Measurements from ENCODE around the gene BRMS1. TPM values are rescaled to one million over a fixed set of nuclear protein-coding genes. Genes with fewer than 3 reads are reported as not detected.

The BRMS1 gene
- total RNA-seq, 4 donors from 2014 or later, result 45.7 to 60.3 (median 57.3) TPM

- H3K4me3 ChIP-seq, result no peak overlapping the region
- WGBS, result 80% methylated on average over 8 of the region's 8 CpGs
- no peaks in the 10 kb centered on the region for H3K9me3 ChIP-seq
- H3K36me3 ChIP-seq, result no peaks in the 10 kb centered on the region
- H3K4me1 ChIP-seq, result peaks cover 20% of the 10 kb centered on the region
- DNase-seq (ENCODE audit: low spot score in 2 of 2), result no peak
- no peak for TF ChIP-seq EP300 (IDR thresholded peaks at IDR 0.05)
- no peak for TF ChIP-seq CTCF (IDR thresholded peaks at IDR 0.05)
- no peak for TF ChIP-seq POLR2A (IDR thresholded peaks at IDR 0.05)
- TF ChIP-seq POLR2AphosphoS5 (IDR thresholded peaks at IDR 0.05), result no peak
- H3K27me3 ChIP-seq, result no peaks in the 10 kb centered on the region
- no peak overlapping the region for H3K27ac ChIP-seq
Measured at GRCh38 chr11:66310324-66310723, 34.6 kb downstream of the BRMS1 start.

GRCh38 chr11:66309475-66309874 lies 35.4 kb downstream of the BRMS1 start:
- TF ChIP-seq POLR2A (IDR thresholded peaks at IDR 0.05), result no peak
- no peak for TF ChIP-seq POLR2AphosphoS5 (IDR thresholded peaks at IDR 0.05)
- Histone ChIP-seq H3K27ac (no peak overlapping the region), H3K9me3 (no peaks in the 10 kb centered on the region), H3K4me1 (peaks cover 20% of the 10 kb centered on the region), H3K27me3 (no peaks in the 10 kb centered on the region), H3K4me3 (no peak overlapping the region), H3K36me3 (no peaks in the 10 kb centered on the region)
- WGBS, result 55% methylated on average over 3 of the region's 3 CpGs
- no peak for DNase-seq (ENCODE audit: low spot score in 2 of 2)

GRCh38 chr11:66302656-66303055 lies 42.2 kb downstream of the BRMS1 start:
- Histone ChIP-seq H3K36me3 (no peaks in the 10 kb centered on the region), H3K4me1 (no peaks in the 10 kb centered on the region), H3K4me3 (no peak overlapping the region), H3K27ac (no peak overlapping the region), H3K9me3 (no peaks in the 10 kb centered on the region), H3K27me3 (no peaks in the 10 kb centered on the region)
- DNase-seq (ENCODE audit: low spot score in 2 of 2), result no peak
- WGBS, result 85% methylated on average over 12 of the region's 12 CpGs
- TF ChIP-seq POLR2A (IDR thresholded peaks at IDR 0.05), result no peak
- TF ChIP-seq EP300 (IDR thresholded peaks at IDR 0.05), result no peak

GRCh38 chr11:66299186-66299585 lies 45.7 kb downstream of the BRMS1 start:
- no peak overlapping the region for H3K4me3 ChIP-seq
- no peaks in the 10 kb centered on the region for H3K4me1 ChIP-seq
- no peak overlapping the region for H3K27ac ChIP-seq
- no peaks in the 10 kb centered on the region for H3K36me3 ChIP-seq
- DNase-seq (ENCODE audit: low spot score in 2 of 2), result no peak
- peaks cover 20% of the 10 kb centered on the region for H3K27me3 ChIP-seq
- no peaks in the 10 kb centered on the region for H3K9me3 ChIP-seq
- WGBS, result 93% methylated on average over 2 of the region's 3 CpGs
- TF ChIP-seq POLR2AphosphoS5 (IDR thresholded peaks at IDR 0.05) (no peak), CTCF (IDR thresholded peaks at IDR 0.05) (no peak), EP300 (IDR thresholded peaks at IDR 0.05) (no peak), POLR2A (IDR thresholded peaks at IDR 0.05) (no peak)

GRCh38 chr11:66297610-66298009 lies 47.3 kb downstream of the BRMS1 start:
- Histone ChIP-seq H3K4me1 (no peaks in the 10 kb centered on the region), H3K36me3 (no peaks in the 10 kb centered on the region), H3K27me3 (peaks cover 36% of the 10 kb centered on the region), H3K27ac (no peak overlapping the region), H3K9me3 (no peaks in the 10 kb centered on the region), H3K4me3 (no peak overlapping the region)
- TF ChIP-seq POLR2A (IDR thresholded peaks at IDR 0.05) (no peak), CTCF (IDR thresholded peaks at IDR 0.05) (no peak), EP300 (IDR thresholded peaks at IDR 0.05) (no peak), POLR2AphosphoS5 (IDR thresholded peaks at IDR 0.05) (no peak)
- DNase-seq (ENCODE audit: low spot score in 2 of 2), result no peak
- WGBS, result 70% methylated on average over 8 of the region's 8 CpGs

- H3K27me3 ChIP-seq, result peaks cover 55% of the 10 kb centered on the region
- H3K4me1 ChIP-seq, result peaks cover 13% of the 10 kb centered on the region
- no peak for TF ChIP-seq POLR2A (IDR thresholded peaks at IDR 0.05)
- no peak for TF ChIP-seq POLR2AphosphoS5 (IDR thresholded peaks at IDR 0.05)
- no peak for TF ChIP-seq EP300 (IDR thresholded peaks at IDR 0.05)
- no peak for TF ChIP-seq CTCF (IDR thresholded peaks at IDR 0.05)
- no peak for DNase-seq (ENCODE audit: low spot score in 2 of 2)
- no peaks in the 10 kb centered on the region for H3K36me3 ChIP-seq
- 94% methylated on average over 25 of the region's 123 CpGs for WGBS
- no peak overlapping the region for H3K4me3 ChIP-seq
- H3K27ac ChIP-seq, result no peak overlapping the region
- H3K9me3 ChIP-seq, result no peaks in the 10 kb centered on the region
Measured at GRCh38 chr11:66294626-66295620, 50.0 kb downstream of the BRMS1 start.
